ENCODE results near the gene SLC17A9.

DNA sequence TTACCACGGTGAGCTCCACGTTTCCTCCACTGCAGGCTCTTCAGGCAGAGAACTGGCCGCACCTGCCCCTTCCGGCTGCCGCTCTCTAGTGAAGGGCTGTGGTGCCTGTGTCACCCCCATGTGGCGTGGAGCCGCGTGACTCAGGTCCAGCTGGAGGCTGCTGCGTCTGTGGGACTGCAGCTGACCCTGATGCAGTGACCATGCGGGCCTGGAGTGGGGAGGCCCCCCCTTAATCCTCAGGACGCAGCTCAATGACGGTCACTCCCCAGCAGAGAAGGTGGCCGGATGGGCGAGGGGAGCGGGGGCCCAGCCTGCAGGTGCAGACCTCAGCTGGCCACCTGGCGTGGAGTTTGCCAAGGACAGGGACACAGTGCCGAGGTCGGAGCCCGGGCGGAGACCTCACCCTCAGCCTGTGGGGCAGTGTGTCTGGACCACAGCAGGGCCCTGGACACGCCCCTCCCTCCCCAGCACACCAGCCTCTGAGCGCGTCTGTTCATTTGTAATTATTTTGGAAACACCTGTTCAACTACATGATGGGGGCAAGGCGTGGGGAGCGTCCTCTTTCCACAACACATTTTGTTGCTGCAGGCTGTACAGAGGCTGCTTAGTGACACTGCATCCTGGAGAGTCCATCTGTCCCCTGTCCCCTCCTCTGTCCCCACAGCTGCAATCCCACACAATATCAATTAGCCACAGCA lies 43.5 kb downstream of the SLC17A9 start:
- TF ChIP-seq, protein P1, sequence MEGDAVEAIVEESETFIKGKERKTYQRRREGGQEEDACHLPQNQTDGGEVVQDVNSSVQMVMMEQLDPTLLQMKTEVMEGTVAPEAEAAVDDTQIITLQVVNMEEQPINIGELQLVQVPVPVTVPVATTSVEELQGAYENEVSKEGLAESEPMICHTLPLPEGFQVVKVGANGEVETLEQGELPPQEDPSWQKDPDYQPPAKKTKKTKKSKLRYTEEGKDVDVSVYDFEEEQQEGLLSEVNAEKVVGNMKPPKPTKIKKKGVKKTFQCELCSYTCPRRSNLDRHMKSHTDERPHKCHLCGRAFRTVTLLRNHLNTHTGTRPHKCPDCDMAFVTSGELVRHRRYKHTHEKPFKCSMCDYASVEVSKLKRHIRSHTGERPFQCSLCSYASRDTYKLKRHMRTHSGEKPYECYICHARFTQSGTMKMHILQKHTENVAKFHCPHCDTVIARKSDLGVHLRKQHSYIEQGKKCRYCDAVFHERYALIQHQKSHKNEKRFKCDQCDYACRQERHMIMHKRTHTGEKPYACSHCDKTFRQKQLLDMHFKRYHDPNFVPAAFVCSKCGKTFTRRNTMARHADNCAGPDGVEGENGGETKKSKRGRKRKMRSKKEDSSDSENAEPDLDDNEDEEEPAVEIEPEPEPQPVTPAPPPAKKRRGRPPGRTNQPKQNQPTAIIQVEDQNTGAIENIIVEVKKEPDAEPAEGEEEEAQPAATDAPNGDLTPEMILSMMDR (IDR thresholded peaks at IDR 0.05 in 8 of 11, conservative IDR thresholded peaks at IDR 0.05 in 3 of 11) = no peak
- no peak for TF ChIP-seq POLR2AphosphoS5 (IDR thresholded peaks at IDR 0.05)

Data from spleen (tissue), 7 donors.